ENCODE data around the gene RHBDF1.

Gene RHBDF1

GRCh38 chr16:35678-36305 is 36.6 kb downstream of the RHBDF1 start:
- no peak overlapping the region for H3K18ac ChIP-seq (ENCODE audit: low read length)
- H3K14ac ChIP-seq (ENCODE audit: low read length): no peak overlapping the region
- H3K23ac ChIP-seq (ENCODE audit: low read length): no peak overlapping the region
- H3K27me3 ChIP-seq (ENCODE audit: insufficient read depth, low read length): no peaks in the 10 kb centered on the region
- no peaks in the 10 kb centered on the region for H3K79me1 ChIP-seq (ENCODE audit: low read length)
- no peaks in the 10 kb centered on the region for H3K4me1 ChIP-seq (ENCODE audit: control insufficient read depth in 1 of 2, insufficient read depth in 2 of 2, low read length in 2 of 2)
- H3K36me3 ChIP-seq (ENCODE audit: control insufficient read depth in 1 of 2, insufficient read depth in 2 of 2, low read length in 2 of 2): no peaks in the 10 kb centered on the region
- WGBS (ENCODE audit: extremely low coverage, insufficient coverage, insufficient read length): no CpG with 5 or more reads among the region's 11 CpGs
- H4K12ac ChIP-seq (ENCODE audit: low read depth, low read length): no peak overlapping the region
- H3K9ac ChIP-seq (ENCODE audit: low read length): no peak overlapping the region
- H3K4me3 ChIP-seq (ENCODE audit: low read depth, low read length): no peak overlapping the region
- H3K27ac ChIP-seq (ENCODE audit: low read depth, low read length): no peak overlapping the region
- H4K91ac ChIP-seq (ENCODE audit: low read depth, low read length): no peak overlapping the region
- H2AK5ac ChIP-seq (ENCODE audit: low read length): no peak overlapping the region
- no peak overlapping the region for H2BK120ac ChIP-seq (ENCODE audit: insufficient read depth, low read length, poor library complexity)
- no peaks in the 10 kb centered on the region for H3K79me2 ChIP-seq (ENCODE audit: control insufficient read depth, insufficient read depth, low read length, poor library complexity)
- no peak overlapping the region for H2BK5ac ChIP-seq (ENCODE audit: low read depth, low read length, poor library complexity)
- no peak overlapping the region for H2BK12ac ChIP-seq (ENCODE audit: low read length)
- no peak overlapping the region for H3K4me2 ChIP-seq (ENCODE audit: low read length)
- no peak overlapping the region for H2AFZ ChIP-seq (ENCODE audit: insufficient read depth, low read length, poor library complexity)
- H4K8ac ChIP-seq (ENCODE audit: low read depth, low read length): no peak overlapping the region
- DNase-seq: no peak
- peaks cover 2% of the 10 kb centered on the region for H3K9me3 ChIP-seq (ENCODE audit: insufficient read depth, low read depth, low read length)
- no peak overlapping the region for H3K4ac ChIP-seq (ENCODE audit: low read depth, low read length)

GRCh38 chr16:35011-35677 is 37.3 kb downstream of the RHBDF1 start:
- Histone ChIP-seq H3K4me2 (ENCODE audit: low read length) (no peak overlapping the region), H4K12ac (ENCODE audit: low read depth, low read length) (no peak overlapping the region), H2BK5ac (ENCODE audit: low read depth, low read length, poor library complexity) (no peak overlapping the region), H3K14ac (ENCODE audit: low read length) (no peak overlapping the region), H4K8ac (ENCODE audit: low read depth, low read length) (no peak overlapping the region), H3K9ac (ENCODE audit: low read length) (no peak overlapping the region), H2BK12ac (ENCODE audit: low read length) (no peak overlapping the region), H2AFZ (ENCODE audit: insufficient read depth, low read length, poor library complexity) (no peak overlapping the region), H3K79me2 (ENCODE audit: control insufficient read depth, insufficient read depth, low read length, poor library complexity) (no peaks in the 10 kb centered on the region), H3K27me3 (ENCODE audit: insufficient read depth, low read length) (no peaks in the 10 kb centered on the region), H2AK5ac (ENCODE audit: low read length) (no peak overlapping the region), H3K27ac (ENCODE audit: low read depth, low read length) (no peak overlapping the region), H3K9me3 (ENCODE audit: insufficient read depth, low read depth, low read length) (peaks cover 2% of the 10 kb centered on the region), H3K4me3 (ENCODE audit: low read depth, low read length) (no peak overlapping the region), H3K79me1 (ENCODE audit: low read length) (no peaks in the 10 kb centered on the region), H3K18ac (ENCODE audit: low read length) (no peak overlapping the region), H3K23ac (ENCODE audit: low read length) (no peak overlapping the region), H3K4ac (ENCODE audit: low read depth, low read length) (no peak overlapping the region), H2BK120ac (ENCODE audit: insufficient read depth, low read length, poor library complexity) (no peak overlapping the region), H3K36me3 (ENCODE audit: control insufficient read depth in 1 of 2, insufficient read depth in 2 of 2, low read length in 2 of 2) (no peaks in the 10 kb centered on the region), H4K91ac (ENCODE audit: low read depth, low read length) (no peak overlapping the region), H3K4me1 (ENCODE audit: control insufficient read depth in 1 of 2, insufficient read depth in 2 of 2, low read length in 2 of 2) (no peaks in the 10 kb centered on the region)
- no CpG with 5 or more reads among the region's 17 CpGs for WGBS (ENCODE audit: extremely low coverage, insufficient coverage, insufficient read length)
- peak; percentile 95 to 96 for DNase-seq

GRCh38 chr16:34648-34987 is 37.8 kb downstream of the RHBDF1 start:
- no peak overlapping the region for H2BK12ac ChIP-seq (ENCODE audit: low read length)
- H3K36me3 ChIP-seq (ENCODE audit: control insufficient read depth in 1 of 2, insufficient read depth in 2 of 2, low read length in 2 of 2): no peaks in the 10 kb centered on the region
- no CpG with 5 or more reads among the region's 6 CpGs for WGBS (ENCODE audit: extremely low coverage, insufficient coverage, insufficient read length)
- no peaks in the 10 kb centered on the region for H3K27me3 ChIP-seq (ENCODE audit: insufficient read depth, low read length)
- DNase-seq: no peak
- H4K91ac ChIP-seq (ENCODE audit: low read depth, low read length): no peak overlapping the region
- no peak overlapping the region for H3K4ac ChIP-seq (ENCODE audit: low read depth, low read length)
- H3K79me1 ChIP-seq (ENCODE audit: low read length): no peaks in the 10 kb centered on the region
- H2AK5ac ChIP-seq (ENCODE audit: low read length): no peak overlapping the region
- no peak overlapping the region for H3K18ac ChIP-seq (ENCODE audit: low read length)
- H3K14ac ChIP-seq (ENCODE audit: low read length): no peak overlapping the region
- H4K12ac ChIP-seq (ENCODE audit: low read depth, low read length): no peak overlapping the region
- H4K8ac ChIP-seq (ENCODE audit: low read depth, low read length): no peak overlapping the region
- no peaks in the 10 kb centered on the region for H3K79me2 ChIP-seq (ENCODE audit: control insufficient read depth, insufficient read depth, low read length, poor library complexity)
- no peak overlapping the region for H3K27ac ChIP-seq (ENCODE audit: low read depth, low read length)
- no peak overlapping the region for H3K4me3 ChIP-seq (ENCODE audit: low read depth, low read length)
- no peaks in the 10 kb centered on the region for H3K4me1 ChIP-seq (ENCODE audit: control insufficient read depth in 1 of 2, insufficient read depth in 2 of 2, low read length in 2 of 2)
- no peak overlapping the region for H2AFZ ChIP-seq (ENCODE audit: insufficient read depth, low read length, poor library complexity)
- no peak overlapping the region for H3K9ac ChIP-seq (ENCODE audit: low read length)
- H3K9me3 ChIP-seq (ENCODE audit: insufficient read depth, low read depth, low read length): peaks cover 2% of the 10 kb centered on the region
- no peak overlapping the region for H2BK5ac ChIP-seq (ENCODE audit: low read depth, low read length, poor library complexity)
- no peak overlapping the region for H3K23ac ChIP-seq (ENCODE audit: low read length)
- H3K4me2 ChIP-seq (ENCODE audit: low read length): no peak overlapping the region
- H2BK120ac ChIP-seq (ENCODE audit: insufficient read depth, low read length, poor library complexity): no peak overlapping the region

- Histone ChIP-seq H4K12ac (ENCODE audit: low read depth, low read length) (no peak overlapping the region), H4K8ac (ENCODE audit: low read depth, low read length) (no peak overlapping the region), H3K9ac (ENCODE audit: low read length) (no peak overlapping the region), H3K9me3 (ENCODE audit: insufficient read depth, low read depth, low read length) (peaks cover 2% of the 10 kb centered on the region), H2BK120ac (ENCODE audit: insufficient read depth, low read length, poor library complexity) (no peak overlapping the region), H3K4me1 (ENCODE audit: control insufficient read depth in 1 of 2, insufficient read depth in 2 of 2, low read length in 2 of 2) (no peaks in the 10 kb centered on the region), H2BK5ac (ENCODE audit: low read depth, low read length, poor library complexity) (no peak overlapping the region), H3K79me1 (ENCODE audit: low read length) (no peaks in the 10 kb centered on the region), H3K27ac (ENCODE audit: low read depth, low read length) (no peak overlapping the region), H3K4ac (ENCODE audit: low read depth, low read length) (no peak overlapping the region), H3K14ac (ENCODE audit: low read length) (no peak overlapping the region), H3K4me2 (ENCODE audit: low read length) (no peak overlapping the region), H3K4me3 (ENCODE audit: low read depth, low read length) (no peak overlapping the region), H2BK12ac (ENCODE audit: low read length) (no peak overlapping the region), H3K18ac (ENCODE audit: low read length) (no peak overlapping the region), H4K91ac (ENCODE audit: low read depth, low read length) (no peak overlapping the region), H3K79me2 (ENCODE audit: control insufficient read depth, insufficient read depth, low read length, poor library complexity) (no peaks in the 10 kb centered on the region), H2AFZ (ENCODE audit: insufficient read depth, low read length, poor library complexity) (no peak overlapping the region), H3K27me3 (ENCODE audit: insufficient read depth, low read length) (no peaks in the 10 kb centered on the region), H3K23ac (ENCODE audit: low read length) (no peak overlapping the region), H2AK5ac (ENCODE audit: low read length) (no peak overlapping the region), H3K36me3 (ENCODE audit: control insufficient read depth in 1 of 2, insufficient read depth in 2 of 2, low read length in 2 of 2) (no peaks in the 10 kb centered on the region)
- DNase-seq: no peak
- no CpG with 5 or more reads among the region's 21 CpGs for WGBS (ENCODE audit: extremely low coverage, insufficient coverage, insufficient read length)
Observed at GRCh38 chr16:33877-34647, 38.4 kb downstream of the RHBDF1 start.

Measured in trophoblast cell (in vitro differentiated cells and primary cell).